ENCODE results near the gene TMEM125. TPM values are rescaled to one million over a fixed set of nuclear protein-coding genes. Genes with fewer than 3 reads are reported as not detected.

TMEM125 gene
- total and polyA plus RNA-seq, 2 of the 4 experiments (the other 2 are of a cell fraction): under 0.01 to 0.03 TPM

DNA sequence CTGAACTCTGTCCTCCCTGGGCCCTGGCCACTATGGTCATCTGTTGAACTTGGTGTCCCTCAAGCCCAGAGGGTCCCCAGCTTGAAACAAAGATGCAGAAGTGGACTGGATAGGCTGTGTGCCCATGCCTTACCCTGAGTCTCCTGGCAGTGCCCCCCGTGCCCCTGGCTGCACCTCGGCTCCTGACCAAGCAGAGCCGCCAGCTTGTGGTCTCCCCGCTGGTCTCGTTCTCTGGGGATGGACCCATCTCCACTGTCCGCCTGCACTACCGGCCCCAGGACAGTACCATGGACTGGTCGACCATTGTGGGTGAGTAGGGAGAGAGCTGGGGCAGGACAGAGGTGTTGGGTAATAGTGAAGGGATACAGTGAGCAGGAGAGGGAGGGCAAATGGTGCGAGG is 41.7 kb downstream of the TMEM125 start:
- no TSS peak for BruUV-seq (replicated peaks)
- in situ Hi-C loops (cut with MboI; ENCODE audit: low sequenced_read_pairs) (no loop called here), intact Hi-C loops (cut with micrococcal nuclease) (no loop called here), dilution Hi-C loops (cut with HindIII; ENCODE audit: low sequenced_read_pairs, unreplicated experiment) (no loop called here)
- TF ChIP-seq, protein P1, sequence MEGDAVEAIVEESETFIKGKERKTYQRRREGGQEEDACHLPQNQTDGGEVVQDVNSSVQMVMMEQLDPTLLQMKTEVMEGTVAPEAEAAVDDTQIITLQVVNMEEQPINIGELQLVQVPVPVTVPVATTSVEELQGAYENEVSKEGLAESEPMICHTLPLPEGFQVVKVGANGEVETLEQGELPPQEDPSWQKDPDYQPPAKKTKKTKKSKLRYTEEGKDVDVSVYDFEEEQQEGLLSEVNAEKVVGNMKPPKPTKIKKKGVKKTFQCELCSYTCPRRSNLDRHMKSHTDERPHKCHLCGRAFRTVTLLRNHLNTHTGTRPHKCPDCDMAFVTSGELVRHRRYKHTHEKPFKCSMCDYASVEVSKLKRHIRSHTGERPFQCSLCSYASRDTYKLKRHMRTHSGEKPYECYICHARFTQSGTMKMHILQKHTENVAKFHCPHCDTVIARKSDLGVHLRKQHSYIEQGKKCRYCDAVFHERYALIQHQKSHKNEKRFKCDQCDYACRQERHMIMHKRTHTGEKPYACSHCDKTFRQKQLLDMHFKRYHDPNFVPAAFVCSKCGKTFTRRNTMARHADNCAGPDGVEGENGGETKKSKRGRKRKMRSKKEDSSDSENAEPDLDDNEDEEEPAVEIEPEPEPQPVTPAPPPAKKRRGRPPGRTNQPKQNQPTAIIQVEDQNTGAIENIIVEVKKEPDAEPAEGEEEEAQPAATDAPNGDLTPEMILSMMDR (conservative IDR thresholded peaks at IDR 0.05; ENCODE audit: low read depth, low read length): no peak
- TF ChIP-seq, protein P2, sequence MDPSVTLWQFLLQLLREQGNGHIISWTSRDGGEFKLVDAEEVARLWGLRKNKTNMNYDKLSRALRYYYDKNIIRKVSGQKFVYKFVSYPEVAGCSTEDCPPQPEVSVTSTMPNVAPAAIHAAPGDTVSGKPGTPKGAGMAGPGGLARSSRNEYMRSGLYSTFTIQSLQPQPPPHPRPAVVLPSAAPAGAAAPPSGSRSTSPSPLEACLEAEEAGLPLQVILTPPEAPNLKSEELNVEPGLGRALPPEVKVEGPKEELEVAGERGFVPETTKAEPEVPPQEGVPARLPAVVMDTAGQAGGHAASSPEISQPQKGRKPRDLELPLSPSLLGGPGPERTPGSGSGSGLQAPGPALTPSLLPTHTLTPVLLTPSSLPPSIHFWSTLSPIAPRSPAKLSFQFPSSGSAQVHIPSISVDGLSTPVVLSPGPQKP (IDR thresholded peaks at IDR 0.05; ENCODE audit: borderline replicate concordance, low read depth, low read length): no peak
- TF ChIP-seq CEBPB (IDR thresholded peaks at IDR 0.05; ENCODE audit: low read depth, low read length): no peak
- no peak overlapping the region for H2AK9ac ChIP-seq (replicated peaks; ENCODE audit: low read depth, low read length, poor library complexity)
- no peak overlapping the region for H2BK120ac ChIP-seq (ENCODE audit: low read depth, low read length)
- H3K9me1 ChIP-seq (ENCODE audit: insufficient read depth, low read length): no peaks in the 10 kb centered on the region
- no peak overlapping the region for H3K4me3 ChIP-seq (ENCODE audit: insufficient read depth, low read depth, low read length)
- H3K27me3 ChIP-seq (ENCODE audit: control insufficient read depth, insufficient read depth, low read length): peaks cover 2% of the 10 kb centered on the region; the same call in 1 of the 2 replicates
- H3K27ac ChIP-seq (ENCODE audit: insufficient read depth, low read length): no peak overlapping the region
- H3K4me1 ChIP-seq (ENCODE audit: control insufficient read depth, insufficient read depth, low read length): no peaks in the 10 kb centered on the region
- no peak overlapping the region for H3K4ac ChIP-seq (ENCODE audit: low read depth, low read length)
- no peak overlapping the region for H3K9ac ChIP-seq (ENCODE audit: low read depth, low read length)
- H2AK5ac ChIP-seq (ENCODE audit: low read depth, low read length): no peak overlapping the region
- no peak overlapping the region for H2BK15ac ChIP-seq (ENCODE audit: low read depth, low read length)
- H3K18ac ChIP-seq (ENCODE audit: low read depth, low read length): no peak overlapping the region
- no peak overlapping the region for H3K56ac ChIP-seq (ENCODE audit: extremely low read depth, insufficient read depth, low read length)
- ATAC-seq (ENCODE audit: low read depth): no peak
- DNase-seq: no peak
- ChIA-PET POLR2A (ENCODE audit: unreplicated experiment) (no interaction called here), CTCF (no interaction called here)
- H3K79me1 ChIP-seq (ENCODE audit: low read depth in 1 of 2, low read length in 2 of 2): no peaks in the 10 kb centered on the region
- H3K14ac ChIP-seq (replicated peaks; ENCODE audit: low read depth, low read length): no peak overlapping the region
- H2BK5ac ChIP-seq (ENCODE audit: low read depth, low read length, poor library complexity, severe bottlenecking): no peak overlapping the region
- H4K5ac ChIP-seq (ENCODE audit: low read depth, low read length): no peak overlapping the region
- H3K23ac ChIP-seq (ENCODE audit: low read depth, low read length): no peak overlapping the region
- no peaks in the 10 kb centered on the region; the same call in 1 of the 2 replicates for H4K20me1 ChIP-seq (ENCODE audit: insufficient read depth, low read length)
- 81% methylated on average over 7 of the region's 9 CpGs; no CpG with 5 or more reads in 1 of the 2 experiments for WGBS, 2 experiments (ENCODE audit: extremely low coverage in 2 of 2, insufficient read length in 1 of 2)
- H2BK20ac ChIP-seq (ENCODE audit: low read depth, low read length): no peak overlapping the region
- no peaks in the 10 kb centered on the region for H3K9me3 ChIP-seq (ENCODE audit: control insufficient read depth, insufficient read depth, low read length)
- H2AFZ ChIP-seq (replicated peaks; ENCODE audit: low read length, poor library complexity): peak overlapping the region; percentile 24
- no peak overlapping the region for H4K91ac ChIP-seq (ENCODE audit: insufficient read depth, low read depth, low read length)
- no peaks in the 10 kb centered on the region for H3K36me3 ChIP-seq (ENCODE audit: control insufficient read depth, insufficient read depth, low read length)
- H4K8ac ChIP-seq (ENCODE audit: low read depth in 2 of 2, low read length in 2 of 2): no peak overlapping the region
- no peak overlapping the region for H3K4me2 ChIP-seq (ENCODE audit: low read depth, low read length)

Measured in IMR-90 (cell line).